Kidney (tissue), 14 donors: ENCODE results near the gene SMIM14. TPM values are rescaled to one million over a fixed set of nuclear protein-coding genes. Genes with fewer than 3 reads are reported as not detected.

Experiments
- DNase-seq, 5 donors: peaks; one replicate each; pipeline ENCODE4 v3.0.0-alpha.2; 2013 to 2020
- FAIRE-seq: peaks from 2 replicates; lab custom pipeline; 2012; peaks lifted over from hg19 to GRCh38; lab: Jason Lieb, UNC
- H3K27ac ChIP-seq, 2 donors: one replicate each; pipeline ENCODE4 v1.7.0; 2013; ENCODE audit warnings: low read depth in 2 of 2, low read length in 2 of 2, inconsistent platforms in 1 of 2
- H3K27me3 ChIP-seq: one replicate; pipeline ENCODE4 v1.7.1; 2013; ENCODE audit warnings: low read length, inconsistent platforms; ENCODE audit not compliant: control insufficient read depth, insufficient read depth
- H3K36me3 ChIP-seq, 3 donors: one replicate each; pipeline versions ENCODE4 v1.7.0 to v1.7.1; 2013; ENCODE audit warnings: low read length in 3 of 3, control low read depth in 1 of 3, inconsistent platforms in 1 of 3; ENCODE audit not compliant: insufficient read depth in 3 of 3, control insufficient read depth in 2 of 3
- H3K4me1 ChIP-seq, 3 donors: one replicate each; pipeline versions ENCODE4 v1.7.0 to v1.7.1; 2013; ENCODE audit warnings: low read length in 3 of 3, inconsistent platforms in 1 of 3, low read depth in 1 of 3; ENCODE audit not compliant: control insufficient read depth in 2 of 3, insufficient read depth in 2 of 3
- H3K4me3 ChIP-seq, 3 donors: one replicate each; pipeline versions ENCODE4 v1.7.0 to v1.8.1; 2013; ENCODE audit warnings: low read length in 3 of 3, control low read depth in 1 of 3, inconsistent platforms in 1 of 3
- H3K9ac ChIP-seq, 3 donors: one replicate each; pipeline versions ENCODE4 v1.7.0 to v1.7.1; 2013; ENCODE audit warnings: low read length in 3 of 3, control low read depth in 1 of 3, inconsistent platforms in 1 of 3
- H3K9me3 ChIP-seq, 3 donors: one replicate each; pipeline versions ENCODE4 v1.7.0 to v1.7.1; 2013; ENCODE audit warnings: low read length in 3 of 3, control low read depth in 1 of 3, inconsistent platforms in 1 of 3; ENCODE audit not compliant: control insufficient read depth in 2 of 3, insufficient read depth in 1 of 3
- CTCF ChIP-seq: IDR thresholded peaks from 3 replicates; pipeline ENCODE4 v1.5.1; 2012; ENCODE audit warnings: mild to moderate bottlenecking, moderate library complexity, borderline replicate concordance; ENCODE audit not compliant: insufficient read depth; ENCODE audit errors: extremely low read depth
- intact Hi-C: fragments of 100-400 bp; cut with DNase I; formaldehyde crosslinking; loops from one replicate; pipeline ENCODE4 v1.11.1; 2022
- polyA plus RNA-seq: library from polyadenylated mRNA; stranded (reverse); fragments of 350-450 nt; fragmentation: Illumina TruSeq; extraction: RNeasy Lipid Tissue Mini Kit (QIAGEN cat#74804); gene quantifications from one replicate; pipeline ENCODE4 v1.2.3, GENCODE V29; 2014; ENCODE audit warnings: low read depth, low replicate concordance; ENCODE audit not compliant: insufficient read depth
- total RNA-seq: library from RNA; stranded (reverse); fragmentation: NEBNext Ultra II Directional; extraction: Animal tissue kit (Norgen Biotek cat#: 25700); gene quantifications from one replicate; pipeline ENCODE4 v1.2.1, GENCODE V29; 2021
- donor health status: control.
- donor health status: control.
- donor health status: control.
- donor health status: control.
- donor health status: control.
- donor health status: DM: yes; HTN: yes; CAD: no.
- donor health status: Normal renal cell carcinoma (clear cell type).

Gene SMIM14
- total and polyA plus RNA-seq, 2 donors from 2014 or later: 26.3 to 64.2 TPM

DNA sequence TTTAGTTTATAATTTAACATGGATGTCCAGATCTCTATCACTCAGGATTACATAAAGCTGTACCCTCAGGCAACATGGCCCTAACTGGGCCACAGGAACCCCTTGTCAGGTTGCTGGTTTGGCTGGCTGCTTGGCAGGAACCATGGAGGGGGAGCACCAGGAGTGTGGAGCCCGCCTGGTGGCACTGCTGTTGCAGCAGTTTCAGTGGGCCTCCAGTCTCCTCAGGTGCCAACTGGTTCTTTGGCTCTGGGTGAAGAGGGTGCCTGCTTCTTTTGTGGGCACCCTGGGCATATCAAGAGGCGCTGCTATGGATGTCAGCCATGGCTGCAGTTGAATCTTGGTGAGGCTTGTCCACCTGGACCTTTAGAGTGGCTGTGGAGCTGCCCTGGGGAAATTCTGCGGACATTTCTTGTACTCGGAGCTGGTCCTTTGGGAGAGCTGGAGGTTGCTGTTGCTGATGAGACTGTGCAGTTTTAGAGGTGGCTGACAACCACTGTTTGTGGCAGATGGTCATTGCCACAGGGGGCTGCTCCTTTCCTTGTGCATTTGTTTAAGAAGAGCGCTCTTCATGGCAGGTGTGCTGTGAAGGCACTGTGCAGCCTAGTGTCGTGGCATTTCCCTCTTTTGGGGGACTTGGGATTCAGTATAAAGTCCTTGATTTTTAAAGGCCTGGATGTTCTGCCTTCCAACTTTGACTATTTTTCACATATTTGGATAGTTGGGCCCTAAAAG, 10.3 kb upstream of the SMIM14 start:
- Histone ChIP-seq H3K36me3 (peaks cover 0 to 4% (median 0%) of the 10 kb centered on the region in 3 donors), H3K4me3 (no peak overlapping the region), H3K9ac (no peak overlapping the region), H3K4me1 (no peaks in the 10 kb centered on the region), H3K27me3 (no peaks in the 10 kb centered on the region), H3K27ac (no peak overlapping the region), H3K9me3 (no peaks in the 10 kb centered on the region)
- FAIRE-seq: no peak
- intact Hi-C loops: no loop called here
- no peak for DNase-seq
- no peak for TF ChIP-seq CTCF

DNA sequence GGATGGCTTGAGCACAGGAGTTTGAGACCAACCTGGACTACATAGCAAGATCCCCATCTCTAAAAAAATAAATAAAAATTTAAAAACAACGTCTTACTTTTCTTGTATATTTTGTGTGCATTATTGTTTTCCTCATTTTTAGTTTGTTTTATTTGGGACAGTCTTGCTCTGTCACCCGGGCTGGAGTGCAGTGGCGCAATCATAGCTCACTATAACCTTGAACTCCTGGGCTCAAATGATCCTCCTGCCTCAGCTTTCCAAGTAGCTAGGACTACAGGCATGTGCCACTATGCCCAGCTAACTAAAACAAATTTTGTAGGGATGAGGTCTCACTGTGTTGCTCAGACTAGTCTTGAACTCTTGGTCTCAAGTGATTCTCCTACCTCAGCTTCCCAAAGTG, 9.5 kb upstream of the SMIM14 start:
- Histone ChIP-seq H3K4me1 (no peaks in the 10 kb centered on the region), H3K27ac (no peak overlapping the region), H3K27me3 (no peaks in the 10 kb centered on the region), H3K4me3 (no peak overlapping the region), H3K9me3 (no peaks in the 10 kb centered on the region), H3K36me3 (peaks cover 0 to 4% (median 0%) of the 10 kb centered on the region in 3 donors), H3K9ac (no peak overlapping the region)
- TF ChIP-seq CTCF: no peak
- DNase-seq (no peak), FAIRE-seq (no peak)
- intact Hi-C loops: no loop called here

- TF ChIP-seq CTCF: no peak
- Histone ChIP-seq H3K27me3 (no peaks in the 10 kb centered on the region), H3K4me3 (no peak overlapping the region), H3K4me1 (peaks cover 0 to 9% (median 0%) of the 10 kb centered on the region in 3 donors), H3K36me3 (peaks cover 0 to 4% (median 0%) of the 10 kb centered on the region in 3 donors), H3K9ac (no peak overlapping the region), H3K9me3 (no peaks in the 10 kb centered on the region), H3K27ac (no peak overlapping the region)
- DNase-seq (no peak), FAIRE-seq (no peak)
- intact Hi-C loops: no loop called here
Measured at GRCh38 chr4:39642885-39643552, 4.4 kb upstream of the SMIM14 start.
